ENCODE results near the gene BPIFB6. TPM values are rescaled to one million over a fixed set of nuclear protein-coding genes. Genes with fewer than 3 reads are reported as not detected.

Gene BPIFB6
- total and polyA plus RNA-seq, 2 donors (not counting 3 experiments of a cell fraction or from before 2014, with no cell fraction given): not detected

- dilution Hi-C loops (cut with MboI; ENCODE audit: extremely low pct_ligation_motif_present, low sequenced_read_pairs): no loop called here
- intact Hi-C loops (cut with micrococcal nuclease): no loop called here
- Histone ChIP-seq H3K4me2 (ENCODE audit: insufficient read depth, low read length) (no peak overlapping the region), H3K36me3 (ENCODE audit: control insufficient read depth in 2 of 2, extremely low read depth in 1 of 2, insufficient read depth in 2 of 2, low read length in 2 of 2) (no peaks in the 10 kb centered on the region), H2AFZ (ENCODE audit: low read depth, low read length) (no peak overlapping the region), H4K20me1 (replicated peaks; ENCODE audit: control insufficient read depth, extremely low read depth, insufficient read depth, low read length) (no peaks in the 10 kb centered on the region), H3K9me3 (replicated peaks; ENCODE audit: control insufficient read depth, insufficient read depth, low read length) (no peaks in the 10 kb centered on the region), H3K9ac (replicated peaks; ENCODE audit: extremely low read depth, insufficient read depth, low read length) (no peak overlapping the region), H3K27ac (ENCODE audit: insufficient read depth, low read depth, low read length) (no peak overlapping the region), H3K9me1 (replicated peaks; ENCODE audit: control insufficient read depth, extremely low read depth, insufficient read depth, low read length) (no peaks in the 10 kb centered on the region), H3K4me3 (replicated peaks in 1 of 3; ENCODE audit: insufficient read depth in 1 of 3, low read depth in 1 of 3, low read length in 3 of 3) (no peak overlapping the region), H3K27me3 (ENCODE audit: control insufficient read depth in 2 of 2, insufficient read depth in 2 of 2, low read length in 2 of 2) (no peaks in the 10 kb centered on the region), H3K79me2 (ENCODE audit: control insufficient read depth, insufficient read depth, low read length) (no peaks in the 10 kb centered on the region), H3K4me1 (ENCODE audit: control insufficient read depth, extremely low read depth, insufficient read depth, low read length) (no peaks in the 10 kb centered on the region)
- ChIA-PET POLR2A (no interaction called here), CTCF (no interaction called here)
- DNase-seq (ENCODE audit: low read depth, low spot score): no peak
- FAIRE-seq: no peak
- no peak for TF ChIP-seq MYC (IDR thresholded peaks at IDR 0.05; ENCODE audit: low read depth, low read length)
- no peak for TF ChIP-seq POLR2AphosphoS5 (IDR thresholded peaks at IDR 0.05; ENCODE audit: insufficient read depth, low read depth, low read length)
- no TSS peak for BruUV-seq (replicated peaks)
Observed at GRCh38 chr20:32983459-32984112, 47.9 kb upstream of the BPIFB6 start.

GRCh38 chr20:32984196-32984595 is 47.3 kb upstream of the BPIFB6 start:
- BruUV-seq (replicated peaks): no TSS peak
- no peaks in the 10 kb centered on the region for H3K27me3 ChIP-seq (ENCODE audit: control insufficient read depth in 2 of 2, insufficient read depth in 2 of 2, low read length in 2 of 2)
- no peak overlapping the region for H3K4me3 ChIP-seq (replicated peaks in 1 of 3; ENCODE audit: insufficient read depth in 1 of 3, low read depth in 1 of 3, low read length in 3 of 3)
- FAIRE-seq (no peak), DNase-seq (ENCODE audit: low read depth, low spot score) (no peak)
- CTCF ChIA-PET: no interaction called here
- dilution Hi-C loops (cut with MboI; ENCODE audit: extremely low pct_ligation_motif_present, low sequenced_read_pairs): no loop called here
- H3K9me3 ChIP-seq (replicated peaks; ENCODE audit: control insufficient read depth, insufficient read depth, low read length): no peaks in the 10 kb centered on the region
- no peak overlapping the region for H3K4me2 ChIP-seq (ENCODE audit: insufficient read depth, low read length)
- H3K36me3 ChIP-seq (ENCODE audit: control insufficient read depth in 2 of 2, extremely low read depth in 1 of 2, insufficient read depth in 2 of 2, low read length in 2 of 2): no peaks in the 10 kb centered on the region
- intact Hi-C loops (cut with micrococcal nuclease): no loop called here
- H3K79me2 ChIP-seq (ENCODE audit: control insufficient read depth, insufficient read depth, low read length): no peaks in the 10 kb centered on the region
- H2AFZ ChIP-seq (ENCODE audit: low read depth, low read length): no peak overlapping the region
- H3K4me1 ChIP-seq (ENCODE audit: control insufficient read depth, extremely low read depth, insufficient read depth, low read length): no peaks in the 10 kb centered on the region
- H3K9ac ChIP-seq (replicated peaks; ENCODE audit: extremely low read depth, insufficient read depth, low read length): no peak overlapping the region
- no peaks in the 10 kb centered on the region for H4K20me1 ChIP-seq (replicated peaks; ENCODE audit: control insufficient read depth, extremely low read depth, insufficient read depth, low read length)
- POLR2A ChIA-PET: no interaction called here
- no peaks in the 10 kb centered on the region for H3K9me1 ChIP-seq (replicated peaks; ENCODE audit: control insufficient read depth, extremely low read depth, insufficient read depth, low read length)
- no peak overlapping the region for H3K27ac ChIP-seq (ENCODE audit: insufficient read depth, low read depth, low read length)
- TF ChIP-seq MYC (IDR thresholded peaks at IDR 0.05; ENCODE audit: low read depth, low read length): no peak
- TF ChIP-seq GATA2 (IDR thresholded peaks at IDR 0.05; ENCODE audit: insufficient read depth, insufficient read length, low read depth, low read length): no peak
- TF ChIP-seq POLR2AphosphoS5 (IDR thresholded peaks at IDR 0.05; ENCODE audit: insufficient read depth, low read depth, low read length): no peak
- no peak for TF ChIP-seq FOS (IDR thresholded peaks at IDR 0.05; ENCODE audit: borderline replicate concordance, insufficient read depth, low read length)
- TF ChIP-seq EZH2 (IDR thresholded peaks at IDR 0.05; ENCODE audit: borderline replicate concordance, low read depth, low read length, severe bottlenecking): no peak
- TF ChIP-seq, protein P1, sequence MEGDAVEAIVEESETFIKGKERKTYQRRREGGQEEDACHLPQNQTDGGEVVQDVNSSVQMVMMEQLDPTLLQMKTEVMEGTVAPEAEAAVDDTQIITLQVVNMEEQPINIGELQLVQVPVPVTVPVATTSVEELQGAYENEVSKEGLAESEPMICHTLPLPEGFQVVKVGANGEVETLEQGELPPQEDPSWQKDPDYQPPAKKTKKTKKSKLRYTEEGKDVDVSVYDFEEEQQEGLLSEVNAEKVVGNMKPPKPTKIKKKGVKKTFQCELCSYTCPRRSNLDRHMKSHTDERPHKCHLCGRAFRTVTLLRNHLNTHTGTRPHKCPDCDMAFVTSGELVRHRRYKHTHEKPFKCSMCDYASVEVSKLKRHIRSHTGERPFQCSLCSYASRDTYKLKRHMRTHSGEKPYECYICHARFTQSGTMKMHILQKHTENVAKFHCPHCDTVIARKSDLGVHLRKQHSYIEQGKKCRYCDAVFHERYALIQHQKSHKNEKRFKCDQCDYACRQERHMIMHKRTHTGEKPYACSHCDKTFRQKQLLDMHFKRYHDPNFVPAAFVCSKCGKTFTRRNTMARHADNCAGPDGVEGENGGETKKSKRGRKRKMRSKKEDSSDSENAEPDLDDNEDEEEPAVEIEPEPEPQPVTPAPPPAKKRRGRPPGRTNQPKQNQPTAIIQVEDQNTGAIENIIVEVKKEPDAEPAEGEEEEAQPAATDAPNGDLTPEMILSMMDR (IDR thresholded peaks at IDR 0.05; ENCODE audit: extremely low read depth in 1 of 2, insufficient read depth in 1 of 2, low read depth in 1 of 2, low read length in 2 of 2): no peak
- TF ChIP-seq JUN (IDR thresholded peaks at IDR 0.05; ENCODE audit: borderline replicate concordance, insufficient read depth, insufficient read length, low read depth): no peak
- TF ChIP-seq POLR2A (IDR thresholded peaks at IDR 0.05; ENCODE audit: low read depth, low read length): no peak
- TF ChIP-seq, protein P2, sequence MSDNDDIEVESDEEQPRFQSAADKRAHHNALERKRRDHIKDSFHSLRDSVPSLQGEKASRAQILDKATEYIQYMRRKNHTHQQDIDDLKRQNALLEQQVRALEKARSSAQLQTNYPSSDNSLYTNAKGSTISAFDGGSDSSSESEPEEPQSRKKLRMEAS (IDR thresholded peaks at IDR 0.05; ENCODE audit: insufficient read depth, insufficient read length): no peak

Measured in endothelial cell of umbilical vein (primary cell).